Temporal lobe (tissue), 2 donors: ENCODE results near the gene TREX2. TPM values are rescaled to one million over a fixed set of nuclear protein-coding genes. Genes with fewer than 3 reads are reported as not detected.

Experiments used
- small RNA-seq: library from RNA; depleted of rRNA; stranded (forward); fragments of <200 nt; gene quantifications from one replicate; pipeline ENCODE3, GENCODE V24; 2014; ENCODE audit warnings: low replicate concordance
- total RNA-seq: library from RNA; depleted of rRNA; stranded (reverse); fragments of >200 nt; gene quantifications from one replicate; pipeline ENCODE4 v1.2.3, GENCODE V29; 2014

TREX2 gene
- total RNA-seq, 1 donor from 2014 or later: 0.25 TPM

Small RNA genes lying within 50 kb of the gene (small RNA-seq; reads per million reads assigned to genes)
- not detected for gene RN7SL667P

Other genes starting within 250 kb of the TREX2 start
- 0.49 TPM for gene PNMA6F, start 124.3 kb downstream of the TREX2 start, total RNA-seq
- 9.1 TPM for gene ZNF275, start 111.9 kb downstream of the TREX2 start, total RNA-seq
- gene PNMA6E, start 44.7 kb downstream of the TREX2 start, total RNA-seq: not detected
- 0.98 TPM for gene ZFP92, start 34.6 kb downstream of the TREX2 start, total RNA-seq
- gene HAUS7, start 24.5 kb upstream of the TREX2 start, total RNA-seq: 6.9 TPM
- gene BGN, start 48.9 kb upstream of the TREX2 start, total RNA-seq: 4.4 TPM
- 7.1 TPM for gene ATP2B3, start 71.6 kb upstream of the TREX2 start, total RNA-seq
- gene CCNQ, start 153.1 kb upstream of the TREX2 start, total RNA-seq: 13.8 TPM
- gene DUSP9, start 201.1 kb upstream of the TREX2 start, total RNA-seq: 1.7 TPM
- gene PNCK, start 227.8 kb upstream of the TREX2 start, total RNA-seq: 27.3 TPM
- gene SLC6A8, start 241.9 kb upstream of the TREX2 start, total RNA-seq: 13.8 TPM